ENCODE results near the gene KLK8. TPM values are rescaled to one million over a fixed set of nuclear protein-coding genes. Genes with fewer than 3 reads are reported as not detected.

KLK8 gene
- total RNA-seq, 1 experiment from 2014 or later: 4.4 TPM

GRCh38 chr19:50963381-50963780 is 38.0 kb downstream of the KLK8 start:
- H3K36me3 Mint-ChIP-seq: no peaks in the 10 kb centered on the region
- no peak overlapping the region for H3K4me3 Mint-ChIP-seq
- peaks cover 7% of the 10 kb centered on the region for H3K4me1 Mint-ChIP-seq
- DNase-seq (ENCODE audit: low spot score): no peak
- ChIA-PET POLR2A (no interaction called here), CTCF (interaction anchor here (0.9 to 1.4 kb wide), 3 partner anchors 11 to 53 kb away, joined by 3 to 4 read pairs (median 3); no protein-coding TSS in a partner anchor)
- TF ChIP-seq MXD4 (CRISPR knock-in tag; IDR thresholded peaks at IDR 0.05; ENCODE audit: borderline replicate concordance): no peak
- TF ChIP-seq SMAD3 (CRISPR knock-in tag; IDR thresholded peaks at IDR 0.05; ENCODE audit: borderline replicate concordance): no peak
- TF ChIP-seq CREM (CRISPR knock-in tag; IDR thresholded peaks at IDR 0.05): no peak
- TF ChIP-seq RORB (CRISPR knock-in tag; IDR thresholded peaks at IDR 0.05): no peak
- TF ChIP-seq GRHL2 (CRISPR knock-in tag; IDR thresholded peaks at IDR 0.05; ENCODE audit: insufficient replicate concordance, severe bottlenecking): no peak
- TF ChIP-seq ZNF532 (CRISPR knock-in tag; IDR thresholded peaks at IDR 0.05; ENCODE audit: borderline replicate concordance): no peak
- TF ChIP-seq USF2 (CRISPR knock-in tag; IDR thresholded peaks at IDR 0.05): no peak
- no peak for TF ChIP-seq ZBTB21 (CRISPR knock-in tag; IDR thresholded peaks at IDR 0.05; ENCODE audit: borderline replicate concordance)
- TF ChIP-seq ZSCAN18 (CRISPR knock-in tag; IDR thresholded peaks at IDR 0.05): no peak
- TF ChIP-seq AFF4 (CRISPR knock-in tag; IDR thresholded peaks at IDR 0.05; ENCODE audit: borderline replicate concordance): no peak
- TF ChIP-seq, protein P1, sequence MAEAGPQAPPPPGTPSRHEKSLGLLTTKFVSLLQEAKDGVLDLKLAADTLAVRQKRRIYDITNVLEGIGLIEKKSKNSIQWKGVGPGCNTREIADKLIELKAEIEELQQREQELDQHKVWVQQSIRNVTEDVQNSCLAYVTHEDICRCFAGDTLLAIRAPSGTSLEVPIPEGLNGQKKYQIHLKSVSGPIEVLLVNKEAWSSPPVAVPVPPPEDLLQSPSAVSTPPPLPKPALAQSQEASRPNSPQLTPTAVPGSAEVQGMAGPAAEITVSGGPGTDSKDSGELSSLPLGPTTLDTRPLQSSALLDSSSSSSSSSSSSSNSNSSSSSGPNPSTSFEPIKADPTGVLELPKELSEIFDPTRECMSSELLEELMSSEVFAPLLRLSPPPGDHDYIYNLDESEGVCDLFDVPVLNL (CRISPR knock-in tag; IDR thresholded peaks at IDR 0.05; ENCODE audit: borderline replicate concordance, low read depth): no peak
- no peak for TF ChIP-seq FOXP1 (CRISPR knock-in tag; IDR thresholded peaks at IDR 0.05; ENCODE audit: borderline replicate concordance)
- no peak for TF ChIP-seq ZNF232 (CRISPR knock-in tag; IDR thresholded peaks at IDR 0.05)
- TF ChIP-seq, protein P2, sequence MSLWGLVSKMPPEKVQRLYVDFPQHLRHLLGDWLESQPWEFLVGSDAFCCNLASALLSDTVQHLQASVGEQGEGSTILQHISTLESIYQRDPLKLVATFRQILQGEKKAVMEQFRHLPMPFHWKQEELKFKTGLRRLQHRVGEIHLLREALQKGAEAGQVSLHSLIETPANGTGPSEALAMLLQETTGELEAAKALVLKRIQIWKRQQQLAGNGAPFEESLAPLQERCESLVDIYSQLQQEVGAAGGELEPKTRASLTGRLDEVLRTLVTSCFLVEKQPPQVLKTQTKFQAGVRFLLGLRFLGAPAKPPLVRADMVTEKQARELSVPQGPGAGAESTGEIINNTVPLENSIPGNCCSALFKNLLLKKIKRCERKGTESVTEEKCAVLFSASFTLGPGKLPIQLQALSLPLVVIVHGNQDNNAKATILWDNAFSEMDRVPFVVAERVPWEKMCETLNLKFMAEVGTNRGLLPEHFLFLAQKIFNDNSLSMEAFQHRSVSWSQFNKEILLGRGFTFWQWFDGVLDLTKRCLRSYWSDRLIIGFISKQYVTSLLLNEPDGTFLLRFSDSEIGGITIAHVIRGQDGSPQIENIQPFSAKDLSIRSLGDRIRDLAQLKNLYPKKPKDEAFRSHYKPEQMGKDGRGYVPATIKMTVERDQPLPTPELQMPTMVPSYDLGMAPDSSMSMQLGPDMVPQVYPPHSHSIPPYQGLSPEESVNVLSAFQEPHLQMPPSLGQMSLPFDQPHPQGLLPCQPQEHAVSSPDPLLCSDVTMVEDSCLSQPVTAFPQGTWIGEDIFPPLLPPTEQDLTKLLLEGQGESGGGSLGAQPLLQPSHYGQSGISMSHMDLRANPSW (CRISPR knock-in tag; conservative IDR thresholded peaks at IDR 0.05; ENCODE audit: low read depth): no peak
- no peak for TF ChIP-seq ZMAT4 (CRISPR knock-in tag; IDR thresholded peaks at IDR 0.05)
- TF ChIP-seq ZNF138 (CRISPR knock-in tag; conservative IDR thresholded peaks at IDR 0.05): no peak
- TF ChIP-seq FOXJ3 (CRISPR knock-in tag; IDR thresholded peaks at IDR 0.05; ENCODE audit: borderline replicate concordance): no peak
- ATAC-seq: no peak
- peaks cover 23% of the 10 kb centered on the region for H3K9me3 Mint-ChIP-seq
- no peak overlapping the region for H3K27ac Mint-ChIP-seq
- H3K27me3 Mint-ChIP-seq (ENCODE audit: low read depth): peaks cover 44% of the 10 kb centered on the region

Measured in WTC11 (cell line).